Suprapubic skin (tissue), 4 donors: ENCODE results near the gene IL7R.

Experiments used
- CTCF ChIP-seq, 2 donors: fragments of 200-600 bp in 1 of 2; fragments of 450-650 bp in 1 of 2; sonication (generic) in 1 of 2; IDR thresholded peaks; one replicate each; pipeline ENCODE4 v1.5.1; 2016 to 2019; ENCODE audit warnings: antibody characterized with exemption in 2 of 2, mild to moderate bottlenecking in 1 of 2, moderate library complexity in 1 of 2
- EP300 ChIP-seq: sonication (generic); formaldehyde crosslinking; IDR thresholded peaks from one replicate; pipeline ENCODE4 v1.6.1; 2017; ENCODE audit warnings: antibody characterized with exemption
- POLR2A ChIP-seq, 2 donors: fragments of 450-650 bp; IDR thresholded peaks; one replicate each; pipeline ENCODE4 v1.6.1; 2017; ENCODE audit warnings: antibody characterized with exemption in 2 of 2, mild to moderate bottlenecking in 2 of 2, moderate library complexity in 2 of 2
- POLR2AphosphoS5 ChIP-seq, 3 donors: sonication (generic); formaldehyde crosslinking; IDR thresholded peaks; one replicate each; pipeline ENCODE4 v1.6.1; 2017; ENCODE audit warnings: antibody characterized with exemption in 3 of 3

DNA sequence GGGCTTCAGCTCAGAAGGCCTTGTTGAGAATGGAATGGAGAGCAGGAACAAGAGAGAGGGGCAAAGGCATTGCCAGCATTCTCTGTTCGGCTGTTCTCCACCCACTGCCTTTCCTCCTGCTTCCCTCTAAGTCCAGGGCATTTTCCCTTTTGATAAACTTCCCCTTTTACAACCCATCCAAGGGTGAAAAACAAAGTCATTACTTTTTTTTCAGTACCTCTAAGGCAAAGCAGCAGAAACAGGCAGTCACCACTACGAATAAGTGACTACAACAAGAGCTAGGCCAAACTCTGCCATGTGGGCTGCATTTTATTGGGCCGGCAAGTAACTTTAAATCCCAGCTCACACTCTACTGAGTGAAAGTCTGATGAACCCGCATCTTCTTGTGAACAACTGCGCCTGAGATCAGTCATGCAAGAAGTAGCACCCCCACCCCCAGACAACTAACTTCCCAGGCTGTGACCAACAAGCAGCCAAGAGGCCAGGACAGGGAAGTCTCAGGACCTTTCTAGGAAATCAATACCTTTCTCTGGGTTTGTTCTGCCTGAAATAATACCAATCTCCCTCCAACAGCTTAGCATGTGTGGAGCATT, 13.1 kb downstream of the IL7R start:
- no peak for TF ChIP-seq POLR2A (IDR thresholded peaks at IDR 0.05)
- no peak for TF ChIP-seq CTCF (IDR thresholded peaks at IDR 0.05)
- no peak for TF ChIP-seq POLR2AphosphoS5 (IDR thresholded peaks at IDR 0.05)
- no peak for TF ChIP-seq EP300
